HG03520 (cell line): Measurements from ENCODE around the gene EFNA1.
A peak's percentile ranks its signal among the peaks of the same experiment; 100 is the strongest.

Experiments used
- ATAC-seq: cut with Tn5 transposase; IDR thresholded peaks from one replicate; pipeline ENCODE4 v1.9.1; 2021; ENCODE audit warnings: mild to moderate bottlenecking, moderate library complexity; ENCODE audit not compliant: unreplicated experiment

Gene EFNA1, protein sequence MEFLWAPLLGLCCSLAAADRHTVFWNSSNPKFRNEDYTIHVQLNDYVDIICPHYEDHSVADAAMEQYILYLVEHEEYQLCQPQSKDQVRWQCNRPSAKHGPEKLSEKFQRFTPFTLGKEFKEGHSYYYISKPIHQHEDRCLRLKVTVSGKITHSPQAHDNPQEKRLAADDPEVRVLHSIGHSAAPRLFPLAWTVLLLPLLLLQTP

GRCh38 chr1:155127105-155127966 lies at the start of gene EFNA1:
Gene EFNA1 (plus strand): TSS chr1:155127876. CDS start chr1:155127978, 102 bp downstream.
- no peak for ATAC-seq

- no peak for ATAC-seq
Measured at GRCh38 chr1:155078469-155079209, 49.0 kb upstream of the EFNA1 start, which contains the start of gene EFNA3. Gene EFNA3 (plus strand): TSS chr1:155078837. CDS start chr1:155078942, 105 bp downstream.

GRCh38 chr1:155079210-155079486 lies 48.5 kb upstream of the EFNA1 start:
- ATAC-seq, result no peak

DNA sequence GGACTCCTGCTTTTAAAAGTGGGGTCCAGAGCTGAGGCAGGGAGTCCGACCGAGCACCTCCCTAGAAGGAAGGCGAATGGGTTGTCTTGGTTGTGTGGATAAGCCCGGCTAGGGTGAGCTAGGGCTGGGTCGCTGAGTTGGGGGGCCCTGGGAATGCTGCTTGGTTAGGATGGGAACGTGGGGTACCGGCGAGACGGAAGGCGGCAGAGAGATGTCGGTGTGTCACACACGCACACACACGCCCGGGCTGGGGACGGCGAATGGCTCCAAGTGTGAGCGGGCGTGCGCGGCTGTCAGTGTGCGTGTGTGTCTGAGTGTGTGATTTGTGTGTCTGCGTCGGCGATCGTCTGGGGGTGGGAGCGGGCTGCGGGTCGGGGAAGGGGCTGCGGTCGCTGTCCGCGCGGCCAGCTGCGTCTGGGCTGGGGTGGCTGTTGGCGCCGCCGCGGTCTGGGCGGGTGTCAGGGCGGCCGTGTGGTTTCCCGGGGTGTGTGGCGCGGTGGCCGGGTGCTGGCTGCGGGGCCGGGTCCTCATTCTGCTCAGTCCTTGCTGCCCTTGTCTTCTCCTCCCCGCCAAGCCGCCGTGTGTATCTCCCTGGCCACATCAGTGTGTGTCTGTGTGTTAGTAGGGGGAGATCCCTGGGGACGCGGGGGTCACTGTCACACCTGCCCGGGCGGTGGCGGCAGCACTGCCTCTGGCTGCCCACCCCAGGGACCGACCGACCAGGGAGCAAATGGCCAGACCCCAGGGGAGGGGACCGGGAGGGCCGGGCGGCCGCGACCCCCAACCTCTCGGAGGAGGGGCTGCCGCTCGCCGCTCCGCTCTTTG lies 48.0 kb upstream of the EFNA1 start:
- ATAC-seq, result no peak

GRCh38 chr1:155080312-155081228 lies 47.1 kb upstream of the EFNA1 start:
- ATAC-seq, result no peak

GRCh38 chr1:155081472-155082300 lies 46.0 kb upstream of the EFNA1 start:
- ATAC-seq, result no peak

DNA sequence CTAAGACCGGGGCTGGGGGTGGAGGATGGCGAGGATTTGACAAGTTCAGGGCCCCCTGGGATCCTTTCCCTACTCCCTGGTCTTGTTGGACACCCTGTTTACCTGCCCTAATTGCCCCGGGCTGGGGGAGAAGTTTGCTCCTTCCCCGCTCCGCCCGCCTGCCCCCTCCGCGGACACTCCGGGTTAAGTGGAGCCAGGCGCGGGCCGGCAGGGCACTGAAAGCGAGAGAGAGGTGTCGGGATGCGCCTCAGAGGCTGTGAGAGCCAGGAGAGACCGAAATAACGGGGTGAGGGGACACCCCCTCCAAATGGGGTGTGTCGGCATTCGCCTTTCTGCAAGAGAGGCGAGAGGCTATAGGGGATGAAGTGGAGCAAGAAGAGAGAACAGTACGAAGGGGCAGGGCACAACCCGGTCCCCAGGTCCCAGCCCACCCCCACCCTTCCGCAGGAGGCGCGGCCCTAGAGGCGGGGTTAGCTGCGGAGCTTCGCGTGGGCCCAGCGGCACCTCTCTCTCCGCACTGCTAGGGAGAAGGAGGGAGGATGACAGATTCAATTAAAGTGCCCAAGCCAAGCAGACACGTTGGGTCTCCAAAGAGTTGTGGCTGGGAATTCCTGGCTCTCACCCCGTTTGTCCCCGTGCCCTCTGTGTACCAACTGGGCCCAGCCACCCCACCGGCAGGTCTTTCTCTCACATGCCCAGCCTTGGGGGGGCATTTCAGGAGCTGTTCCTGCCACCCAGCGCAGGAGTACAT lies 45.2 kb upstream of the EFNA1 start:
- ATAC-seq, result no peak

DNA sequence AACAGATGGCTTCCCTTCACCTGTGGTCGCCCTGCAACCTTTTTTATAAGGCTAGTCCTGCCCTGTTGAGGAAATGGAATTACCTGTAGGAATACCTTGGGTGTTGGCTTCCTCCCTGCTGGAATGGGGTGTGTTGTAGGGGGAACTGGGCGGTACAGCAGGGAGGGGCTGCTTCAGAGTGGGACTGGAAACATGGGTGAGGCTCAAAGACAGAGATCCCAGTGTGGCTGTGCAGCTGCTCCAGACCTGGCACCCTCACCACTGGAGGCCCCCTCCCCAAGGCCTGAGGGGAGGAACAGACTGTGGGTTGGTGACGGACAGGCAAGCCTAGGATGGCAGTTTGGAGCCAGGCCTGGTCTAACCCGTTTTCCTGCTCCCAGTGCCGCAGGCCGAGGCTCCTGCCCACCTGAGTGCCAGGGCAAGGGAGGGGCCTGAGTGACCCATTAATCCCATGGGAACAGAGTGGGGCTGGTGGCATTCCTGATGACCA lies 44.6 kb upstream of the EFNA1 start:
- ATAC-seq, result no peak

GRCh38 chr1:155083865-155084721 lies 43.6 kb upstream of the EFNA1 start:
- no peak for ATAC-seq

GRCh38 chr1:155084722-155085503 lies 42.8 kb upstream of the EFNA1 start:
- ATAC-seq, result peak; percentile 62

GRCh38 chr1:155085504-155086127 lies 42.1 kb upstream of the EFNA1 start:
- ATAC-seq, result no peak

DNA sequence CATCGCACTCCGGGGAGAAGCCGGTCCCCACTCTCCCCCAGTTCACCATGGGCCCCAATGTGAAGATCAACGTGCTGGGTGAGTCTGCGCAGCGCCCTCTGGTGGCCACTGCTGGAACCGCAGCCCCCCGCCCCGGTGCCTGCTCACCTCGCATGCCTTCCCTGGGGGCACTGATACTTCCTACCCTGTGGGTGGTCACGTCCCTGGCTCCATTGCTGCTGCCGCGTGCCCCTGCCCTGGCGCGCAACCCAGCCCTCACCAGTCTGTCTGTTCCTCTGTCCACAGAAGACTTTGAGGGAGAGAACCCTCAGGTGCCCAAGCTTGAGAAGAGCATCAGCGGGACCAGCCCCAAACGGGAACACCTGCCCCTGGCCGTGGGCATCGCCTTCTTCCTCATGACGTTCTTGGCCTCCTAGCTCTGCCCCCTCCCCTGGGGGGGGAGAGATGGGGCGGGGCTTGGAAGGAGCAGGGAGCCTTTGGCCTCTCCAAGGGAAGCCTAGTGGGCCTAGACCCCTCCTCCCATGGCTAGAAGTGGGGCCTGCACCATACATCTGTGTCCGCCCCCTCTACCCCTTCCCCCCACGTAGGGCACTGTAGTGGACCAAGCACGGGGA lies 41.4 kb upstream of the EFNA1 start:
- ATAC-seq, result no peak

- no peak for ATAC-seq
Measured at GRCh38 chr1:155086856-155087535, 40.7 kb upstream of the EFNA1 start.

GRCh38 chr1:155091071-155092051 lies 36.3 kb upstream of the EFNA1 start:
- no peak for ATAC-seq
